ENCODE measurements around the gene PHTF2. TPM values are rescaled to one million over a fixed set of nuclear protein-coding genes. Genes with fewer than 3 reads are reported as not detected.

PHTF2 gene
- total and polyA plus RNA-seq, 2 donors (not counting 3 experiments of a cell fraction or from before 2014, with no cell fraction given): 13.3 to 21.4 TPM

DNA sequence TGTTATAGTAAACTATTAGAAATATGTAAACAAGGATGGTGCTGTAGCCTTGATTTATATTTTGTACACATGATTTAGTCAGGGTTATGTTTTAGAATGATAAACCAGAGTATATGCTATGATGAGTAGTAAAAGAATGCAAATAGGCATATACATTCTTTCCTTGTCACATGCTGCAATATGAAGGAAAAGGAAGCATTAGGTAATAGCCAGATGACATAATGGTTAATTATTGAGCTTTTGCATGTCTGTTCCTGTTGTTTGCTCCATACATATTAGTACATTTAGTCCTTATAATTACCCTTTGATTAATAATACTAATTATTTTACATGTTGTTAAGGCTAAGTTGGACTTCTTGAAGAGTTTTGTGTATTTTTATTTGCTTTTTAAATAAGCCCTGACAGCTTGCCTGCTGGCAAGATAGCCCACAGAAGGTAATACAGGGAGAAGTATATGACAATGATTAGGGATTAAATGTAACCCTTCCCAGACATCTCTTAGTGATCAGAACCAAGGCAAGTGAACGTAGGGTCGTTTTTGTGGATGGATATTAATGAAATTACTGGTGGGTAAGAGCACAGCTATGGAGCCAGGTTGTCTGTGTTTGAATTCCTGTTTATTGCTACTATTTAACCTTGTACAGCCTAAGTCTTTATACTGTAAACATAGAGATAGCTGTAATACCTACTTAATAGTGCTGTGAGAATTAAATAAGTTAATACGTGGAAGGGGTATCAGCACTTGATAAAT, 68.4 kb downstream of the PHTF2 start:
- peak overlapping the region; percentile 73 for H3K9ac ChIP-seq (replicated peaks; ENCODE audit: extremely low read depth, insufficient read depth, low read length)

GRCh38 chr7:77867537-77867865, 68.9 kb downstream of the PHTF2 start:
- Histone ChIP-seq H3K27ac (ENCODE audit: insufficient read depth, low read depth, low read length) (peak overlapping the region; percentile 95), H3K9me3 (replicated peaks; ENCODE audit: control insufficient read depth, insufficient read depth, low read length) (no peaks in the 10 kb centered on the region), H3K9me1 (replicated peaks; ENCODE audit: control insufficient read depth, extremely low read depth, insufficient read depth, low read length) (no peaks in the 10 kb centered on the region), H3K36me3 (ENCODE audit: control insufficient read depth in 2 of 2, extremely low read depth in 1 of 2, insufficient read depth in 2 of 2, low read length in 2 of 2) (no peaks in the 10 kb centered on the region), H3K27me3 (ENCODE audit: control insufficient read depth in 2 of 2, insufficient read depth in 2 of 2, low read length in 2 of 2) (no peaks in the 10 kb centered on the region), H3K4me2 (ENCODE audit: insufficient read depth, low read length) (peak overlapping the region; percentile 59), H2AFZ (ENCODE audit: low read depth, low read length) (no peak overlapping the region), H3K79me2 (ENCODE audit: control insufficient read depth, insufficient read depth, low read length) (no peaks in the 10 kb centered on the region), H3K4me1 (ENCODE audit: control insufficient read depth, extremely low read depth, insufficient read depth, low read length) (peaks cover 18% of the 10 kb centered on the region), H3K4me3 (replicated peaks in 1 of 3; ENCODE audit: insufficient read depth in 1 of 3, low read depth in 1 of 3, low read length in 3 of 3) (no peak overlapping the region), H4K20me1 (replicated peaks; ENCODE audit: control insufficient read depth, extremely low read depth, insufficient read depth, low read length) (no peaks in the 10 kb centered on the region), H3K9ac (replicated peaks; ENCODE audit: extremely low read depth, insufficient read depth, low read length) (peak overlapping the region; percentile 73)
- FAIRE-seq (peak; percentile 18), DNase-seq (ENCODE audit: low read depth, low spot score) (peak; percentile 64)
- POLR2A ChIA-PET: interaction anchor here (0.5 to 0.9 kb wide), 2 partner anchors 33 to 166 kb away, joined by 3 to 4 read pairs; no protein-coding TSS in a partner anchor
- peak; percentile 6 for TF ChIP-seq JUN (IDR thresholded peaks at IDR 0.05; ENCODE audit: borderline replicate concordance, insufficient read depth, insufficient read length, low read depth)
- TF ChIP-seq, protein P1, sequence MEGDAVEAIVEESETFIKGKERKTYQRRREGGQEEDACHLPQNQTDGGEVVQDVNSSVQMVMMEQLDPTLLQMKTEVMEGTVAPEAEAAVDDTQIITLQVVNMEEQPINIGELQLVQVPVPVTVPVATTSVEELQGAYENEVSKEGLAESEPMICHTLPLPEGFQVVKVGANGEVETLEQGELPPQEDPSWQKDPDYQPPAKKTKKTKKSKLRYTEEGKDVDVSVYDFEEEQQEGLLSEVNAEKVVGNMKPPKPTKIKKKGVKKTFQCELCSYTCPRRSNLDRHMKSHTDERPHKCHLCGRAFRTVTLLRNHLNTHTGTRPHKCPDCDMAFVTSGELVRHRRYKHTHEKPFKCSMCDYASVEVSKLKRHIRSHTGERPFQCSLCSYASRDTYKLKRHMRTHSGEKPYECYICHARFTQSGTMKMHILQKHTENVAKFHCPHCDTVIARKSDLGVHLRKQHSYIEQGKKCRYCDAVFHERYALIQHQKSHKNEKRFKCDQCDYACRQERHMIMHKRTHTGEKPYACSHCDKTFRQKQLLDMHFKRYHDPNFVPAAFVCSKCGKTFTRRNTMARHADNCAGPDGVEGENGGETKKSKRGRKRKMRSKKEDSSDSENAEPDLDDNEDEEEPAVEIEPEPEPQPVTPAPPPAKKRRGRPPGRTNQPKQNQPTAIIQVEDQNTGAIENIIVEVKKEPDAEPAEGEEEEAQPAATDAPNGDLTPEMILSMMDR (IDR thresholded peaks at IDR 0.05; ENCODE audit: extremely low read depth in 1 of 2, insufficient read depth in 1 of 2, low read depth in 1 of 2, low read length in 2 of 2): no peak
- TF ChIP-seq FOS (IDR thresholded peaks at IDR 0.05; ENCODE audit: borderline replicate concordance, insufficient read depth, low read length): no peak
- no peak for TF ChIP-seq EZH2 (IDR thresholded peaks at IDR 0.05; ENCODE audit: borderline replicate concordance, low read depth, low read length, severe bottlenecking)
- TF ChIP-seq POLR2AphosphoS5 (IDR thresholded peaks at IDR 0.05; ENCODE audit: insufficient read depth, low read depth, low read length): no peak
- TF ChIP-seq MYC (IDR thresholded peaks at IDR 0.05; ENCODE audit: low read depth, low read length): no peak
- TF ChIP-seq, protein P2, sequence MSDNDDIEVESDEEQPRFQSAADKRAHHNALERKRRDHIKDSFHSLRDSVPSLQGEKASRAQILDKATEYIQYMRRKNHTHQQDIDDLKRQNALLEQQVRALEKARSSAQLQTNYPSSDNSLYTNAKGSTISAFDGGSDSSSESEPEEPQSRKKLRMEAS (IDR thresholded peaks at IDR 0.05; ENCODE audit: insufficient read depth, insufficient read length): no peak
- TF ChIP-seq GATA2 (IDR thresholded peaks at IDR 0.05; ENCODE audit: insufficient read depth, insufficient read length, low read depth, low read length): no peak
- intact Hi-C loops (cut with micrococcal nuclease) (loop anchor here (1.0 kb wide), 1 partner anchor 69 kb away; the partner anchor contains the start of genes PHTF2 and TMEM60), dilution Hi-C loops (cut with MboI; ENCODE audit: extremely low pct_ligation_motif_present, low sequenced_read_pairs) (no loop called here)
- CTCF ChIA-PET: interaction anchor here (0.9 to 1.9 kb wide), 7 partner anchors 21 to 69 kb away, joined by 3 to 8 read pairs (median 4); partner anchors contain the start of genes PHTF2 and TMEM60
- BruUV-seq (replicated peaks): no TSS peak

More for the DNA sequence above, 68.4 kb downstream of the PHTF2 start:
- intact Hi-C loops (cut with micrococcal nuclease): loop anchor here (1.0 kb wide), 2 partner anchors 33 to 69 kb away; partner anchors contain the start of genes PHTF2 and TMEM60
- dilution Hi-C loops (cut with MboI; ENCODE audit: extremely low pct_ligation_motif_present, low sequenced_read_pairs): no loop called here
- Histone ChIP-seq H3K27ac (ENCODE audit: insufficient read depth, low read depth, low read length) (peak overlapping the region; percentile 95), H3K4me3 (replicated peaks in 1 of 3; ENCODE audit: insufficient read depth in 1 of 3, low read depth in 1 of 3, low read length in 3 of 3) (no peak overlapping the region), H3K27me3 (ENCODE audit: control insufficient read depth in 2 of 2, insufficient read depth in 2 of 2, low read length in 2 of 2) (no peaks in the 10 kb centered on the region), H3K4me1 (ENCODE audit: control insufficient read depth, extremely low read depth, insufficient read depth, low read length) (peaks cover 18% of the 10 kb centered on the region), H3K9me3 (replicated peaks; ENCODE audit: control insufficient read depth, insufficient read depth, low read length) (no peaks in the 10 kb centered on the region), H3K79me2 (ENCODE audit: control insufficient read depth, insufficient read depth, low read length) (no peaks in the 10 kb centered on the region), H3K4me2 (ENCODE audit: insufficient read depth, low read length) (peak overlapping the region; percentile 59), H3K36me3 (ENCODE audit: control insufficient read depth in 2 of 2, extremely low read depth in 1 of 2, insufficient read depth in 2 of 2, low read length in 2 of 2) (no peaks in the 10 kb centered on the region), H3K9me1 (replicated peaks; ENCODE audit: control insufficient read depth, extremely low read depth, insufficient read depth, low read length) (no peaks in the 10 kb centered on the region), H2AFZ (ENCODE audit: low read depth, low read length) (peak overlapping the region; percentile 20), H4K20me1 (replicated peaks; ENCODE audit: control insufficient read depth, extremely low read depth, insufficient read depth, low read length) (no peaks in the 10 kb centered on the region)
- FAIRE-seq: peak; percentile 52
- TSS peak; percentile 88 for BruUV-seq (replicated peaks)
- CTCF ChIA-PET: interaction anchor here (0.9 to 1.9 kb wide), 9 partner anchors 15 to 68 kb away, joined by 3 to 8 read pairs (median 3); partner anchors contain the start of genes PHTF2 and TMEM60
- POLR2A ChIA-PET: interaction anchor here (0.5 to 0.9 kb wide), 4 partner anchors 16 to 166 kb away, joined by 3 to 9 read pairs (median 4); no protein-coding TSS in a partner anchor
- DNase-seq (ENCODE audit: low read depth, low spot score): peak; percentile 79
- TF ChIP-seq, protein P2 (IDR thresholded peaks at IDR 0.05; ENCODE audit: insufficient read depth, insufficient read length): peak; percentile 32
- TF ChIP-seq JUN (IDR thresholded peaks at IDR 0.05; ENCODE audit: borderline replicate concordance, insufficient read depth, insufficient read length, low read depth) (peak; percentile 91), FOS (IDR thresholded peaks at IDR 0.05; ENCODE audit: borderline replicate concordance, insufficient read depth, low read length) (peak; percentile 22), GATA2 (IDR thresholded peaks at IDR 0.05; ENCODE audit: insufficient read depth, insufficient read length, low read depth, low read length) (no peak), EZH2 (IDR thresholded peaks at IDR 0.05; ENCODE audit: borderline replicate concordance, low read depth, low read length, severe bottlenecking) (no peak), POLR2A (IDR thresholded peaks at IDR 0.05; ENCODE audit: low read depth, low read length) (no peak)
